SKM-1 (cell line): ENCODE results near the gene NOP56.
"Not testable (repeated sequence)": the region's sequence is repeated elsewhere in the genome, so short reads cannot be mapped to it uniquely, and the experiment has no call there.

Source experiments
- DNase-seq: peaks from one replicate; lab custom pipeline; 2025; ENCODE audit not compliant: unreplicated experiment; lab: John Stamatoyannopoulos, UW

Gene NOP56

DNA sequence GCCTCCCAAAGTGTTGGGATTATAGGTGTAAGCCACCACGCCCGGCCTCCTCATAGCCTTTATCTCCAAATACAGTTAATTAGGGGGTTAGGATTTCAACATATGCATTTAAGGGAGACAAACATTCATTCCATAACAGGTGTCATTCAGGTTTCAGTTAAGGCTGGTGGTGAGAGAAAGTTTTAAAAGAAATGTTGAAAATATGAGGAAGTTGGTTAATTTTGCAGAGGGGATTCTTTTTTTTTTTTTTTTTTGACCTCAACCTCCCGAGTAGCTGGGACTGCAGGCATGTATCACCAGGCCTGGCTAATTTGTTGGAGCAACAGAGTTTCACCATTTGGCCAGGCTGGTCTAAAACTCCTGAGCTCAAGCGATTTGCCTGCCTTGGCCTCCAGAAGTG, 27.6 kb downstream of the NOP56 start:
- DNase-seq, result no peak

DNA sequence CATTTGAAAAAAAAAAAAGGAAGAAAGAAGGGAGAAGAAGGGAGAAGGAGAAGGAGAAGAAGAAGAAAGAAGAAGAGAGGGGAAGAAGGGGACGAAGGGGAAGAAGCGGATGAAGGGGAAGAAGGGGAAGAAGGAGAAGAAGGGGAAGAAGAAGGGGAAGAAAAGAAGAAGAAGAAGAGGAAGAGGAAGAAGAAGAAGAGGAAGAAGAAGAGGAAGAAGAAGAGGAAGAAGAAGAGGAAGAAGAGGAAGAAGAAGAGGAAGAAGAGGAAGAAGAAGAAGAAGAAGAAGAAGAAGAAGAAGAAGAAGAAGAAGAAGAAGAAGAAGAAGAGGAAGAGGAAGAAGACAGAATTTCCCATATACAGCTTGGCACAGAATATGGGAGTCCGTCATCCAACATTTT, 29.6 kb downstream of the NOP56 start:
- DNase-seq, result not testable (repeated sequence)

DNA sequence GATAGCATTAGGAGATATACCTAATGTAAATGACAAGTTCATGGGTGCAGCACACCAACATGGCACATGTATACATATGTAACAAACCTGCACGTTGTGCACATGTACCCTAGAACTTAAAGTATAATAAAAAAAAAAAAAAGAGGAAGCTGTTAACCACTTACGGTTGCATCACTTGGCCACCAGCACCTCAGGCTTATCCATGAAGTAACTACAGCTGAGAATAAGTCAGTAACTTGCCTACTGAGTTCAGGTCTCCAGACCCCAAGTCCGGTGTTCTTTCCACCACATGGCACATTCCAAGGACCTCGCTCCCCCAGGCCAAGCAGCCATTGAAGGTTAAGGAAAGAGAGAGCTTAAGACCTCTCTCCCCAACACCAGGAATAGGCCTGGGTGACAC, 32.4 kb downstream of the NOP56 start:
- DNase-seq, result peak; percentile 14

GRCh38 chr20:2687514-2687913, 35.1 kb downstream of the NOP56 start:
- no peak for DNase-seq

- no peak for DNase-seq
Observed at GRCh38 chr20:2688041-2688591, 35.7 kb downstream of the NOP56 start.

- no peak for DNase-seq
Observed at GRCh38 chr20:2690213-2690612, 37.8 kb downstream of the NOP56 start.

- no peak for DNase-seq
Observed at GRCh38 chr20:2690718-2691117, 38.3 kb downstream of the NOP56 start.

- no peak for DNase-seq
Observed at GRCh38 chr20:2691127-2691526, 38.7 kb downstream of the NOP56 start.

DNA sequence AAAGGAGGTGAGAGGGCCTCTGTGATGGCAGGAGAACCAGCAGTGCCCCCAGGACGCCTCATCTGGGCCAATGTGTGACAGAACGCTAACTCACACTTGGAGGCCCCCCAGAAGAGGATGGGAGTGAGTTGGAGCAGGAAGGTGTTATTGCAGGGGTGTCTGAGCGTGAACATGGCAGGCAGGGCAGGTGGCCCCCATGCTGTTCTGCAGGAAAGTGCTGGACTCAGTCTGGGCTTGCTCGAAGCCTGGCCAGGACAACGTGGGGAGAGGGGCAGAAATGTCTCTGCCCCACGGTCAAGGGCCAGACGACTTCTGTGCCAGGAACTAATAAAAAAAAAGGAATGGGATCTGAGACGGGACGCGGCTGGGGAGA, 39.2 kb downstream of the NOP56 start:
- no peak for DNase-seq

DNA sequence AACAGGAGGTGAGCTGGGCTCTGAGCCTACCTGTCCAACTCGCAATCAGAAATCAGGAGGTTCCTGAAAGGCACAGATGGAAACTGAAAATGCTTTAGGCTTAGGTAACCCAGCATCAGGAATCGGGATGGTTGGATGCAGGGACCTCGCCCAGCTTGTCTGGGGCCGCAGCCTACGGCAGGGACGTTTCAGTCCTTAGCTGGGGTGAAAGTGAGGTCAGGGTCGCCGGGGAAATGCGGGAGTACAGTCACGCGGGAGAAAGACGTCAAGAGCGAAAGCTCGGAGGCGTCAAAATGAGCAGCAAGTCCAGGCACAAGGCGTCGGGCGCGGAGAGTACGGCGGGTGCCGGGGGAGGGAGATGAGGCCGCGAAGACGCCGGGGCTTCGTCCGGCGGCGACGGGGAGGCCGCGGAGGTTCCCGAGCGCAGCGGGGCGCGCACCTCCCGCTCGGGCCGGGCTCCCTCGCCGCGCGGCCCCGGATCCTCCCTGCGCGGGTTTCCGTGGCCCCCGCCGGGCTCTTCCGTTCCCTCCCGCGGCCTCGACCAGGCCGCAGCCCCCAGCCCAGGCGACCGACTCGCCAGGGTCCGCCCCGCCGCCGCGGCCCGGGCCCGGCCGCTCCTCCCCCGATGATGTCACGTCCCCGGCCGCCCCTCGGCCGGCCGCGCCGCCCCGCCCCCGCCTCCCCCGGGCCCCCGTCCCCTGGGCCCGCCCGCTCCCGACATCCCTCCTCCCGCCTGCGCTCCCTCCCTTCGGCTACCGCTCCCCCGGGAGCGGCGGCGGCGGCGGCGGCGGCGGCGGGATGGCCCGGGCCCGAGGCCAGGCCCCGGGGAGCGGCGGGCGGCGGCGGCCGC, 39.8 kb downstream of the NOP56 start, which contains the start of gene EBF4:
EBF4 (plus strand) TSS at position 745 of the 850 bp plus-strand sequence. CDS start 866 bp downstream, outside the sequence.
- no peak for DNase-seq

DNA sequence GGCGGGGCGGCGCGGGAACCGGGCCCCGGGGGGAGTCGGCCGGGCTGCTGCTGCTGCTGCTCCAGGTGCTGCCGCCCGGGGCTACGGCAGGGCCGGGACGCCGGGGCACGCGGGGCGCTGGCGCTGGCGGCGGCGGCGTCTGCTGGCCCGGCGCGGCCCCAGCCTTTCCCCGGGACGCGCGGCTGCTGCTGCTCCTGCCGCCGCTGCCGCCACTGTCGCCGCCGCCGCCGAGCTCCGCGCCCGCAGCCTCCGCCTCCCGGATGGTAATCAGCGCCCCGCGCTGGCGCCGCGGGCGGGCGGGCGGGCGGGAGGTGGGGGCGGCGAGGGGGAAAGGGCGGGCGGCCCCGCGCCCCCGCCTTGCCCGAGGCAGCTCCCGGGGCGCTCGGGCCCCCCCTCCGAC, 40.5 kb downstream of the NOP56 start:
- DNase-seq, result no peak

DNA sequence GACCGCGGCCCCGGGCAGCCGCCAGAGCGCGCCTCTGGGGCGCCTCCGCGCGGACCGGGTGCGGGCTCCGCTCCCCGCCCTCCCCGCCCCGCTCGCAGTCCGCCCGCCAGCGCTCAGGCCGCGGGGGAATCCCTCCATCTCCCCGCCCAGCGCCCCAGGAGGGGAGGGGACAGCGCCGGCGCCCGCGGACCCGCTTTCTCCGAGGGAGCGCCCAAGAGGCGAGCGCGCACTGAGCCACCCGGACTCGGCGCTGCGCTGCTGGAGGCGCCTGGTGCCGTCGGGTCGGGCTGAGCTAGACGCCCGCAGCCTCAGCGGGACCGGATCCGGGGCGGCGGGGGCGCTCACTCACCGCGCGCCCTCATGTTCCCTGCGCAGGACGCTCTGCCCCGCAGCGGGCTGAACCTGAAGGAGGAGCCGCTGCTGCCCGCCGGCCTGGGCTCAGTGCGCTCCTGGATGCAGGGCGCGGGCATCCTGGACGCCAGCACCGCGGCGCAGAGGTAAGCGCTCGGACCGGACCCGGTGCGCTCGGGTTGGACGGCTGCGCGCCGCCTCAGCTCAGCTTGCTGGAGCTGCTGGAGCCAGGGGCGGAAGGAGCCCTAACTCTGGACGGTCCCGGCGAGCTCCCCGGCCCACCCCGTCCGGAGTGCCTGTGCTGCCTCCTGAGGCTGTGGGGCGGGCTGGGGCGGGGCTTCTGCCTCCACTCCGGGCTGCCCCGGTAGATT, 41.0 kb downstream of the NOP56 start:
- no peak for DNase-seq

DNA sequence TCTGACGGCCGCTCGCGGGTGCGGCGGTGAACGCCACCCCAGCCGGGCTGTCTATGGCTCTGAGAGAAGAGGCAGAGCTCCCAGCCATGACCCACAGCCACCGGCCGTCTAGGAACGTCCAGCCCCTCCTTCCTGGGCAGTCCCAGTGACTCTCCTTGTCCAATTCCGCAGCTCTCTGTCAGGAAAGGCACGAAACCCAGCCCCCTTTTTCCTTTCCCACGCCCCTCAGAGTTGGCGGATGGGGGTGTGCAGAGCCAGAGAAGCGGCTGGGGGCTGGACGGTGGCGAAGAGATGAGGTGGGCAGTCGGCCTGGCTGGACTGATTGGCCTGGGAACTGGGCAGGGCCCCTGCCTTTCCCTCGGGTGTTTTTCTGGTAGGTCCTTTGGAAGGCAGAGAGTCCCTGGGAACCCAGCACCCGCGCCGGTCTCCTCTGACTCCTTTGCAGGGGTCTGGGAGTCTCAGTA, 41.6 kb downstream of the NOP56 start:
- no peak for DNase-seq

- no peak for DNase-seq
Observed at GRCh38 chr20:2694519-2694918, 42.1 kb downstream of the NOP56 start.

GRCh38 chr20:2695206-2695983, 43.0 kb downstream of the NOP56 start:
- no peak for DNase-seq

DNA sequence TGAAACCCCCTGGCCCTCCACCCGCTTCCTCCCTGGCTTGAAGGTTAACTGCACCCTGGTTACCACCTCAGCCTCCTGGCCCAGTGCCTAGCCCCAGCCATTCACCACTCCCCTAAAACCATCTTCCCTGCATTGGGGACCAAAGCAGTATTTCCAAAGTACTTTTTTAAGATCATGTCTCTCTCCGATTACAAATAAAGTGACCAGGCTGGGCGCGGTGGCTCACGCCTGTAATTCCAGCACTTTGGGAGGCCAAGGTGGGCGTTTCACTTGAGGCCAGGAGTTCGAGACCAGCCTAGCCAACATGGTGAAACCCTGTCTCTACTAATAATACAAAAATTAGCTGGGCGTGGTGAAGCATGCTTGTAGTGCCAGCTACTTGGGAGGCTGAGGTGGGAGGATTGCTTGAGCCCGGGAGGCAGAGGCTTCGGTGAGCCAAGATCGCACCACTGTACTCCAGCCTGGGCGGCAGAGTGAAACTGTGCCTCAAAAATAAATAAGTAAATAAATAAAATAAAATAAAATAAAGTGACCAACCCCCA, 43.6 kb downstream of the NOP56 start:
- not testable (repeated sequence) for DNase-seq

- no peak for DNase-seq
Observed at GRCh38 chr20:2696646-2697045, 44.2 kb downstream of the NOP56 start.

DNA sequence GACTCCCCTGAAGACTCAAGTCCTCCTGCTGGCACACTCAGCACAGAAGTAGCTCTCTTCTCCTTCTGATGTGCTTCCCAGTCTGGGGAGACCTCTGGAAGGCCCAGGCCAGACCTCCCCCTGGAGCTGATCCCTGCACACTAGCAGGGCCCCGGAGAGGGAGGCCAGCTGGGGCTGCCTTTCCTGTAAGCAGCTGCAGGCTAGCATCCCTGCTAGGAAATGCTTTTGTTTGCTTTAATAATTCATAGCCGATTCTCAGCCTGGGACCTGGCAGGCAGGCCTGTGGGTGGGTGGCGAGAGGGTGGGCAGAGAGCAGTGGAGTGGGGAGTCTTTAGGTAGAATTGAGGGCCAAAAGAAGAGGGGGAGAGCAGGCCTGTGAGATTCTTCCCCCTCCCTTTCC, 45.3 kb downstream of the NOP56 start:
- no peak for DNase-seq

GRCh38 chr20:2698186-2698817, 45.9 kb downstream of the NOP56 start:
- no peak for DNase-seq

- no peak for DNase-seq
Observed at GRCh38 chr20:2698912-2699311, 46.5 kb downstream of the NOP56 start.
